ENCODE data around the gene TM4SF4.

Gene TM4SF4

GRCh38 chr3:149515249-149515648 lies 40.8 kb downstream of the TM4SF4 start:
- DNase-seq: no peak

- DNase-seq: no peak
Observed at GRCh38 chr3:149516920-149517319, 42.4 kb downstream of the TM4SF4 start.

- no peak for DNase-seq
Observed at GRCh38 chr3:149519912-149520311, 45.4 kb downstream of the TM4SF4 start.

DNA sequence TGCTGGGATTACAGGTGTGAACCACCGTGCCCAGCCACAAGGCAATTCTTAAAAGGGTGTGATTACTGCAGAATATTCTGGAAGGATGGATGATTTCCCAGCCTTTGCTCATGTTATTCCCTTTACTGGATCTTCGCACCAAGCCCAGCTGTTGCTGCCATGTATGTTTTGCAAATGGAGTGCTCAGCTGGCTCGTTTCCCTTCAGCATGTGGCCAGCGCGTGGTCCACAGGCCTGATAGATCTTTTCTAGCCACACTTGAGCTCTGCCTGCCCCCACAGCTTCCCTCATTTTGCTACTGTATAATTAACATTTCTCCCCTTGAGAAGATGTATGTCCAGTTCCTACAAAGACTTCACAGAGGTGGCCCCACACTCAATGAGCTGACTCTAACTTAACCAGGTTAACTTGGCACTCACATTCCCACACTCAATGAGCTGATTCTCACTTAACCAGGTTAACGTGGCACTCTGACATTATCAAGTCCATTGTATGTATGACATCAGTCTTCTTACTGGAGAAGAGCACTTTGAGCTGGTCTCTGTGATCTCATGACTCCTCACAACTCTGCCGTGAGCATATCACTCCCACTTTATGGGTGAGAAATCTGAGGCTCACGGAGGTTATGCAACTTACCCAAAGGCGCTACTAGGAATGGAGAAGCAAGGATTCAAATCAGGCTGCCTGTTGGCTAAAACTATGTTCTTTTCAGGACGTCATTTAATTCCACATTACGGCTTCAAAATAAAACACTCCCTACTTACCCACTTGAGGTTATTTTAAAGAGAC lies 49.2 kb downstream of the TM4SF4 start:
- no peak for DNase-seq

DNA sequence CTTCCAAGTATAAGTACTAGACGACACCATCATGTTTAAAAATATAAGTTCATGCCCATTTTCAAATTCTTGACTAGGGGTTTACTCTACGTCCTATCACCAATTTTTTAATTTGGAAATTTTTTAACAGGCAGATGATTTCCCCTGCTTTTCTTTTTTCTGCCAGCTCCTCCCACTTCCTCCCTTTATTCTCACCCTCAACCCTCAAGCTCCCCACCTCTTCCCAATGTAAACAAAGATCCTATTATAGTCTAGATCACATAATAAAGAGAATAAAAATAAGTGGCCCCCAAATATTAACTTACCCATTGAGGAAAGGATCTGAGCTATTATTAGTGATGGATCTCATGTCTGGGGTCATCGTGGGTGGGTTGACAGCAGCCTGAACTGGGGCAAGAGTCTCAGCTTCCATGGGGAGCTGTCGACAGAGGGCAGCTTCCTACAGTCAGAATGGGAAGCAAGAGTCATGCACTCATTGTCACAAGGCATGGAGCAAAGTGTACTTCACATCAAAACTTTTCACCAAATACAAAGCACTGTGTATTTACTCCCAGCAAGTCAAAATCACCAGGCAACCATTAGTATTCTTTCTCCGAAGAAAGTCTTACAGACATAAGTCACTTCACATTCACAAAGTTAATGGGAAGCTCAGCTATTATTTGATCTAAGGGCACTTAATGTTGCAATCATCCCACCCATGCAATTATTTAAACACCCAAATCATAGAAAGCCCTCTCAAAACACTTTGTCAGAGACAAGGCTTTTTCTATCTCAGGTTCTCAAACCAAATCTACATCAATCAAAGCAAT lies 53.2 kb downstream of the TM4SF4 start:
- DNase-seq: no peak

- DNase-seq: no peak
Observed at GRCh38 chr3:149528340-149528650, 53.8 kb downstream of the TM4SF4 start.

GRCh38 chr3:149529099-149529498 lies 54.6 kb downstream of the TM4SF4 start:
- DNase-seq: no peak

DNA sequence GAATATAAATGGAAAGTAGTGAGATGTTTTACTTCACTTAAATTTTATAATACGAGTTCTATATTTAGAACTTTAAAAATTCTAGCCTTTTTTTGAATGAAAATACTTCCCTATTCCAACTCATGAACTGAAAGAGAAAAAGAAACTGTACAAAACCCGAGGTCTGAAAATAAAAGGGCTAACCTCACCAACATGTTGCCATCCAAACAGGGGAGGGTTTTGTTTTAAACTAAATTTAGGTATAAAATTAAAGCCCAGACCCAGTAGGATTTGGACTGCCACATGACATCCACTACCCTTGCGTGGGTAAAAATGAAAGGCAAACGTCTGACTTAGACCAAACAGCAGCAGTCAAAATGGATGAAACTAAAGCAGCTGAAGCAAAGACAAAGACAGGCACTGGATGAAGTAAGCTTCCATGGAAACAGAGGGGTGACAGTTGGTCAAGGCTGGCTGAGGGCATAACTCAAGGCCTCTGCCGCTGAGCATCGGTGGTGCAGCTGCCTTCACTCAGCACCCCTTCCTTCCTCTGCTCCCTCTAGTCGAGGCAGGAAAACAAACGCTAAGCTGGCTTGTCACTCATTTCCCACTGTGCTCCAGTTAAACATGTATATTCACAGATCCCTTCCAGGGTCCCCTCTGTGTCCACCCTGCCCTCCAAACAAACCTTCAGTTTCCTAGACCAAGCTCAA lies 58.1 kb downstream of the TM4SF4 start:
- DNase-seq: no peak

GRCh38 chr3:149534082-149534481 lies 59.6 kb downstream of the TM4SF4 start:
- no peak for DNase-seq

DNA sequence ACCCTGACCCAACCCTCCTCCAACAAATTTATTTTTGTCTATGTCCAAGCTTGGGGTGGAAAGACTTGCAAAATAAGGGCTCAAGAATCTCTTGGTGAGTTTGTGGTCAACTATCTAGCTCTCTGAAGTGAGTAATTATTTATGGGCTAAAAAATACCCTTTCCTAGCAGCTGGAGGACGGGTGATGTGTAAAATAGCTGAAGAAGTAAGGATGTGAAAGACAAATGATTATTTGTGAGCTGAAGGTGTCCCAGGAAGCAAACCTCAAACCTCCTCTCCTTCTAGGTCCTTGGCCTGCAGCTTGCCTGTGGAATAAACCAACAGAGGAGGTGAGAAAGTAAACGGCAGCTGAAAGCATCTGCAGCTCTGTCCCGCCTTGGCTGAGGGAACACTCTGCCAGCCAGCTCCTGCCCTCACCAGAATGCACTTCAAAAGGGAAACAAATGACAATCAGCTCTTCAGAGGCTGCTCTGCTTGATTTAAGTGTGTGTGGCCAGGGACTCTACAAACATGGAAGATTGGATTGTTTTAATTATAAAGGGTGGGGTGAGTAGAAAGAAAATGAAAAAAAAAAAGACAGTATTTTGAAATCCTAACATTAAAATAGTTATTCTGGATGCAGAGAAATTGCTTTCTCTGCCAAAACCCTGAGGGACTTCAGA lies 60.3 kb downstream of the TM4SF4 start:
- no peak for DNase-seq

DNA sequence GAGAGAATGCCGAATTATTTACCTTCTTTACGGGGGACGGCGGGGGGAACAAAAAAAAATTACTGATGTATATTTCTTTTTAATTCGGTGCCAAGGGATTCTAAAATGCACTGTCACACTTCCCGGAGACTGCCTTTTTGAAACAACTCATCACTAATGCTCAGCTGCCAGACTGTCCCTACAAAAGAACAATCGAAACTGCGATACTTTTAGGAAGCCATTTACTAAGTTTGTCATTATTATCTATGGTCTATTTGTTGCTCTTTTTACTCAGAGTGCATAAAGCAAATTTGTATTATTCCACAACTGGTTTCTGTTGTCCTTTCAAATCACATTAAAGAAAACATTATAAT lies 60.8 kb downstream of the TM4SF4 start:
- no peak for DNase-seq

GRCh38 chr3:149536429-149536828 lies 61.9 kb downstream of the TM4SF4 start:
- no peak for DNase-seq

DNA sequence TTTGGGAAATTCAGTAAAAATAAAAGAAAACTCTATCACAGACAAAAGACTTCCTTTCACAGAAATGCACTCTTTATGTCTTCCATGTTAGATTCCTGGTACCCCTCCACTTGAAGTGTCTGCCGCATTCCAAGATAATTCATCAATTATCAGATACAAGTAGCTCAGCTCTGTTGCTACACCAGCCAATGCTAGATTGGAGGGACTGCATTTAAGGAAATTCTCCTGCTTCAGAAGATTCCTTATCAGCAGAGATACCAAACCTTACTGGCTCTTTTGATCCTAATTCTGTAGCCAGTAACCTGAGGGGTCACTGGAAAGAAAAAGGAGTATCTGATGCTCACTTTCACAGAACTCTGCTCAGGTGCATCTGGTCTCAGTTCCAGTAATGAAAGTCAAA lies 63.9 kb downstream of the TM4SF4 start:
- no peak for DNase-seq

DNA sequence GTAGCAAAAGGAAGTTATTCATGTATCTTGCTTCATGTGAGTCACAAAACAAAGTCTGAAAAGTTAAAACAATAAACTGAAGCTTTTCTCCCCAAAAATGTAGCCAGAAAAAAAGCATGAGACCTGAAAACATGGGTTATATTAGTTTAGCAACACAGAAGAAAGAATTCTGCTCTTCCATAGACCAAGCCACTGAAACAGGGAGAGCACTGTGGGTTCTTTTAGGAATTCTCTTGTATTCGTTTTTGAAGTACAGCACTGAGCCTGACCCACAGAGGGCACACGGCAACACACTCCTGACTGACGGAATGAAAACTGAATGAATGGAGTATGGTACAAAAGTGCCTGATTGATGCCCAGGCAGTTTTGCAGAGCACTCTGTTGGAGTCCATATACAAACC lies 66.6 kb downstream of the TM4SF4 start:
- no peak for DNase-seq

GRCh38 chr3:149542375-149543312 lies 68.1 kb downstream of the TM4SF4 start:
- no peak for DNase-seq

DNA sequence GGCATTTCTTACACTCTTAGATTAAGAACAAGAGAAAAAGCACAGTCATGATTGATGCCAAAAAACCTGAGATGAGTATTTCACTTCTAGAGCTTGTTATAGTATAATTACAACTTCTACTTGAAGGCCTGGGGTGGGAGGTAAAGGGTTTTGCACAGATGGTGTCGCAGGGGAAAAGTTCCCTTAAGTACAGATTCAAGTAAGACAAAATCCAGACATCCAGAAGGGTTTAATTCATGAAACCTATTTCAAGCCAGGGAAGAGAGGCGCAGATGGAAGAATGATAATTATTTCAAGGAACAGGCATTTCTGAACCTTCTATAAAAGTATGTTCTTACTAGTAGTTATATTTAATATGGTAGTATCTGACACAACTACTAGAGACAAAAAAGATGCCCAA lies 70.6 kb downstream of the TM4SF4 start:
- DNase-seq: no peak

DNA sequence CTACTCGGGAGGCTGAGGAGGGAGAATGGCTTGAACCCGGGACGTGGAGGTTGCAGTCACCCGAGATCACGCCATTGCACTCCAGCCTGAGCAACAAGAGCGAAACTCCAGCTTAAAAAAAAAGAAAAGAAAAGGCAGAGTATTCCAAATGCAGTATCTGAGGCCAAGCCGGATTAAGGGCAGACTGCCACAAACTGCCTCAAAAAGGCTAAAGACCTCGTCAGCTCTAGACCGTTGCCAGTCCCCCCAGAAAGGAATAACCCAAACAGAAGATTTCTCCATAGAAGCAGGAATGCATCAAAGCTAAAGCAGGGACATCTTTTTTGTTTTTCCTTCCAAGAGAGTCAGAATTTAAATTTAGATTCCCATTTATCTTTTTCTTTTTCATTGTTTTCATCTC lies 72.9 kb downstream of the TM4SF4 start:
- no peak for DNase-seq

GRCh38 chr3:149547954-149548668 lies 73.6 kb downstream of the TM4SF4 start:
- DNase-seq: no peak

DNA sequence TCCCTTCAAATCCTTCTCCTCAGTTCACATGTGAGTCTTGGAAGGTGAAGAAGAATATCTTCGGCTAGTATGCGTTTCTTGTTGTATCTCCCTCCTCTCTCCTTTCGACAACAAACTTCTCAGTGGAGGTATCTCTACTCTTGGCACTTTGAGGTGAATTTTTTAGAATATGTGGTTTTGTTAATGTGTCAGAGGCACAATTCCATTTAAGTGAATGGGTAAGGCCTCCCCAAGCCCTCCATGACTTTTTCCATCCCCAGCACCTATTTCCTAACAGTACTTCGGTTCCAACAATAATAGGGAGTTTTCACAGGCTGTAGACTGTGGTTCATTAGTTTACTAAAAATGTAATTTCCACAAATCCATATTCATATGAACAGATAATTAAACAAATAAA lies 74.2 kb downstream of the TM4SF4 start:
- no peak for DNase-seq

DNA sequence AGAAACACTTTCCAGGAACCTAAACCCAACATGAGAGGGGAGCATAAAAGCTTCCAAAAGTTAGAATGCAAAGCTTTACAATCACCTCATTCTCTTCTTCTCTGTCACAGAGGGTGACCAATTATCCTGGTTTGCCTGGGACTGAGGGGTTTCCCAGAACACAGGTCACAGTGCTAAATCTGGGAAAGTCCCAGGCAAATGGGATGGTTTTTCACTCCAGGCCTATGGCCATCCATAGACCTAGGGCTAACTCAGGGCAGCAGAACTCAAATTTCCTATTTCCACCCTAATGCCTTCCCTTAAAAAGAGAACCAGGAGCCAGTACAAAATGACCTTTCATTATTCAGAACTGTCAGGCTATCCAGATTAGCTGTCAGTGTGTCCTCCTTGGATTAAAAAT lies 77.0 kb downstream of the TM4SF4 start:
- no peak for DNase-seq

GRCh38 chr3:149552700-149553099 lies 78.2 kb downstream of the TM4SF4 start:
- DNase-seq: no peak
